Activated naive CD4-positive, alpha-beta T cell treated with anti-CD3 and anti-CD28 coated beads, Interleukin-2, amount 10 ng/mL, durations not matched to agents 7 days and 5 days (primary cell): ENCODE measurements around the gene XPOT.

ENCODE experiments used
- CTCF ChIA-PET: fragments of 350-600 bp; sonication (Branson Sonifier 250); formaldehyde crosslinking; loops from one replicate; lab custom pipeline; 2021; ENCODE audit warnings: antibody characterized with exemption; lab: Charles Lee
- DNase-seq: peaks from one replicate; pipeline ENCODE4 v3.0.0-alpha.2; 2020
- H3K27ac Mint-ChIP-seq: one replicate; pipeline ENCODE4 v1.8.0; 2021; ENCODE audit warnings: mild to moderate bottlenecking, moderate library complexity, mixed read lengths
- H3K27me3 Mint-ChIP-seq: one replicate; pipeline ENCODE4 v1.8.0; 2021; ENCODE audit warnings: mild to moderate bottlenecking, mixed read lengths
- H3K36me3 Mint-ChIP-seq: one replicate; pipeline ENCODE4 v1.8.0; 2021; ENCODE audit warnings: mixed read lengths
- H3K4me1 Mint-ChIP-seq: one replicate; pipeline ENCODE4 v1.8.0; 2021; ENCODE audit warnings: mixed read lengths
- H3K4me3 Mint-ChIP-seq: one replicate; pipeline ENCODE4 v1.8.0; 2021; ENCODE audit warnings: mild to moderate bottlenecking, moderate library complexity, mixed read lengths
- H3K9me3 Mint-ChIP-seq: one replicate; pipeline ENCODE4 v1.8.0; 2021; ENCODE audit warnings: mixed read lengths

The XPOT gene

DNA sequence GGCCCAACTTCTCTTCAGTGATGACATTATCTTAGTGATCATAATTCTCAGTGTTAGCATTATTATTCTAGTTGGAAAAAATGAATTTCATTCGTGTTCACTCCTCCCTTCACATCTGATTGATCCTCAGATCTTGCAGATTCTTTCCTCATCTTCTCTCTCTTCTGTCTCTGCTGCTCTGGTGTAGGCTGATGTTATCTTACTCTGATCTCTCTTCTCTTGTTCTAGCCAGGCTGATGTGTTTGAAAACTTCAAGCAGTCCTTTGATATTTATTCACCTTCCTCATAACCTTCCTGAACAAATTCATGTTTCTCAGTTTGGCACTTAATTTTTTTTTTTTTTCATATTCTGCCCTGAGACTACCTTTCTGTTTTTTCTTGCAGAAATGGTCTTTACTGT is 42.1 kb downstream of the XPOT start:
- Mint-ChIP-seq H3K4me3 (no peak overlapping the region), H3K36me3 (peaks cover 41% of the 10 kb centered on the region), H3K4me1 (peaks cover 21% of the 10 kb centered on the region), H3K27me3 (no peaks in the 10 kb centered on the region), H3K9me3 (no peaks in the 10 kb centered on the region), H3K27ac (peak overlapping the region; percentile 17)
- CTCF ChIA-PET = no interaction called here
- no peak for DNase-seq

DNA sequence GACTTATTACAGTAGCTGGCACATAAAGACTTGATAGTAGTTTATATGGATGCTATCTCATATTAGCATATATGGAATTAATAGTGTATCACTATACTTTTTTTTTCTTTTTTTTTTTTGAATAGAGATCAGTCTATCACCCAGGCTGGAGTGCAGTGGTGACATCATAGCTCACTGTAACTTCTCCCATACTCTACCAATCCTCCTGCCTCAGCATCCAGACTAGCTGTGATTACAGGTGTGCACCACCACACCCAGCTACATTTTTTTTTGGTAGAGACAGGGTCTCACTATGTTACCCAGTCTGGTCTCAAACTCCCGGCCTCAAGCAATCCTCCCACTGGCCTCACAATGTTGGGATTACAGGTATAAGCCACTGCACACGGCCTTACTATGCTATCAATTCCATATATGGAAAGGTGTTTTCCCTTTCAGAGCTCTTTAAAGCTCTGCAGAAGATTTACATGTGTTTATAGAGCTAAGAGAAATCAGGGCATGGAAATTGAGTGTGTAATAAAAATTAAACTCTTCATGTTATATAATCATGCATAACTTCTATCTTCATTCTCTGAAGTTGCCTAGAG is 46.0 kb downstream of the XPOT start:
- H3K27ac Mint-ChIP-seq = no peak overlapping the region
- no peak for DNase-seq
- peaks cover 24% of the 10 kb centered on the region for H3K36me3 Mint-ChIP-seq
- peaks cover 41% of the 10 kb centered on the region for H3K4me1 Mint-ChIP-seq
- peak overlapping the region; percentile 36 for H3K4me3 Mint-ChIP-seq
- CTCF ChIA-PET = interaction anchor here (1.4 kb wide), 1 partner anchor 17 kb away, joined by 3 read pairs; no protein-coding TSS in a partner anchor
- no peaks in the 10 kb centered on the region for H3K27me3 Mint-ChIP-seq
- H3K9me3 Mint-ChIP-seq = no peaks in the 10 kb centered on the region

DNA sequence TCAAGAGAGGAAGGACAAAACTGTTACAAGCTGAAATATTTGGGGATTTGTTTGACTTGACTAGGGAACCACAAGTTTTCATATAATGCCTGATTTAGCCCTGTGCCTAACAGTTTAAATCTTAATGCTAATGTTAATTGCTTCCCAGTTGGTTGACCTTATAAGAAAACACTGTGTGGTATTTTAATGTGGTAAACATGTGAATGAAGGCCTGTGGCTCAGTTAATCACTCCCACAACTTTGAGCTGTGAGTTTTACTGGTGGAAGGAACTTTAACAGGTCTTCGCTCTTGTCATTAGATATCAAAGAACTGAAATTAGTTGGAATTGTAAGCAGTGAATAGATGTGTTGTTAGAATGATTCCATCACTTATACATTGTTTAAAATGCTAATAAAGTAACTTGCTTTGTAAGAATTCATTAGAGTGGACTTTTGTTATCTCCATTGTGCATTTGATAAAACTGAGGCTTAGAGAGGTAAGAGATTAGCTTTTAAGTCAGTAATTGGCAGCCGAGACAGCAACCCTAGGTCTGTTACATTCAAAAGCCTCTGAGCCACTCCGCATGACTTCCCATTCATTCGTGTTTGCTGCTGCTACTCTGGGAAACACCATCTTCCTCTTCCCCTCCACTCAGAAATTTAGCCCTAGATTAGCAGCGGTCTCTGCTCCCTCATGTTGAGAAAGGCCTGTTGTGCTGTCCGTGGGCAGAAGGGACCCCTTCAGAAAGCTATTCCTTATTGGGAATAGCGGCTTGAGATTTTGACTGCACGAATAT is 46.7 kb downstream of the XPOT start:
- no peaks in the 10 kb centered on the region for H3K27me3 Mint-ChIP-seq
- CTCF ChIA-PET = interaction anchor here (1.4 kb wide), 1 partner anchor 17 kb away, joined by 3 read pairs; no protein-coding TSS in a partner anchor
- no peaks in the 10 kb centered on the region for H3K9me3 Mint-ChIP-seq
- peaks cover 25% of the 10 kb centered on the region for H3K36me3 Mint-ChIP-seq
- peak overlapping the region; percentile 89 for H3K4me3 Mint-ChIP-seq
- H3K4me1 Mint-ChIP-seq = peaks cover 48% of the 10 kb centered on the region
- peak overlapping the region; percentile 87 for H3K27ac Mint-ChIP-seq
- DNase-seq = no peak

DNA sequence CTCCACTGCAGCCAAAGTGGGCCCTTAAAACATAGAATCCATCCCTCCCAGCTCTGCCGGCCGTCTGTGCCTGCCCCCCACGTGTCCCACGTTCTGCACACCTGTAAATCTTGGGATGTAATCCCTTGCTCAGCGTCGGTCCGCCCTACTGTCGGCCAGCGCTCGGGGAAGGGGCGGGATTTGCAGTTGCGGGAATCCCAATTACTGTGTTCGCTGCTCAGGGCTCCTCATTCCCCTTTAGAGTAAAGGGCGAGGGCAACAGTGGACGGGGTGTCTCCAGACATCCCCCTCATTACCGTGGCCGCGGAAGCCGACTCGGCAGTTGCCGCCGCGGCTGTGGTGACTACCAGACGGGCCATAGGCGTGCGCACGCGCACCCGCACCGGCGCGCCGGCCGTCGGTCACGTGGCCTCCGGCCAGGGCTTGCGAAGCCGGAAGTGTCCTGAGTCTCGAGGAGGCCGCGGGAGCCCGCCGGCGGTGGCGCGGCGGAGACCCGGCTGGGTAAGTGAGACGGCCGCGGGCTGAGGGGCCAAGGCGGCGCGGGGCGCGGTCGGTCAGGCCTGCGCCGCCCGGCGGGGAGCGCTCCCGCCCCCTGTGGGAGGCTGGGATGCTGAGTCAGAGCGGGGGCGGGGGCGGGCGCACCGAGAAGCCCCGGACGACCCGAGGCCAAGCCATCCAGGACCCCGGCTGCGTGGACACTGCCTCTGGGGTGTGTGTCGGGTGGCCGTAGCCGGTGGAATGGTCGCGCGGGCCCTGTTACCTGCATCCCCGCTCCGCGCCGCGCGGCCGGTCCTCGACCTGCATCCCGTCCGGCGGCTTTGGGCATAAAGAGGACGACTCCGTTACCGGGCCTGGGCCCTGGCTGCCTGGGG is 47.7 kb downstream of the XPOT start, which contains the start of gene TBK1:
Gene TBK1 (plus strand): TSS at position 434 of the 872 bp plus-strand sequence. CDS start 3,751 bp downstream, outside the sequence.
- CTCF ChIA-PET = interaction anchor here (1.4 kb wide), 1 partner anchor 16 kb away, joined by 3 read pairs; no protein-coding TSS in a partner anchor
- H3K27ac Mint-ChIP-seq = peak within 1 kb of the TSS; percentile 89
- no peaks in the 10 kb centered on the region for H3K9me3 Mint-ChIP-seq
- peaks cover 24% of the 10 kb centered on the region for H3K36me3 Mint-ChIP-seq
- H3K4me3 Mint-ChIP-seq = peak within 1 kb of the TSS; percentile 89
- no peaks in the 10 kb centered on the region for H3K27me3 Mint-ChIP-seq
- peak; percentile 75 for DNase-seq
- H3K4me1 Mint-ChIP-seq = peaks cover 50% of the 10 kb centered on the region

DNA sequence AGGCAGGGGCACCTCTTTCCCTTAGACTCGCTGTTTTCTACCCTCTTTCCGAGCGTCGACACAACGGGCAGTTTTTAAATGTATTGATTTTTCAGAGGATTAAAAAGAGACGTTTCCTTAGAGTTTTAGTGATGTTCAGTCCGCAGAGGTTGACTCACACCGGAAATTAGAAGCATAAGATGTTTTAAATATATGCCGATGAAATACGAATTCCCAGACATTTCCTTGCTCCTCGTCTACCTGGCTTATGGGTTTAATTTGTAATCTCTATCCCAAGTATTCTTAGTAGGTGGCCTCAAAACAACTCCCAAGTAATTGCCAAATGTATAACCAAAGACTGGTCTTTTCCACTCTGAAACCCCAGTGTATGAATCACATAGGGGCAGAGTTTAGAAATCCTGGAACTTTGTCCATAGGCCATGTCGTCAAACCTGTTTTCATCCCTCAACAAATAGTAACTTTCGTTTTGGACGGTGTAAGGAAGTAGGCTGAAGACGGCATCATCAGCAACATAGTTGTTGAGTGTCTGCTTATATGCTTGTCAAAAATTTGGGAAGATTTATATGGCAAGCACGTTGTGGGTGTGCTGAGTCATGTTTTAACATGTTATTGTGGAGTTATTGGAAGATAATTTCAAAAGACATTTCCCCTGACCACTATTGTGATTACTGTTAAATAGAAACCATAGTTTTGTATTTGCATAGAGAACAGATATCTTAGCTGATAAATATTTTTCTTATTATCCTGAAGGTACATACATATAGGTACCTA is 48.6 kb downstream of the XPOT start:
- peaks cover 58% of the 10 kb centered on the region for H3K4me1 Mint-ChIP-seq
- no peaks in the 10 kb centered on the region for H3K9me3 Mint-ChIP-seq
- peak overlapping the region; percentile 89 for H3K27ac Mint-ChIP-seq
- H3K4me3 Mint-ChIP-seq = peak overlapping the region; percentile 89
- CTCF ChIA-PET = no interaction called here
- DNase-seq = no peak
- no peaks in the 10 kb centered on the region for H3K27me3 Mint-ChIP-seq
- peaks cover 24% of the 10 kb centered on the region for H3K36me3 Mint-ChIP-seq

DNA sequence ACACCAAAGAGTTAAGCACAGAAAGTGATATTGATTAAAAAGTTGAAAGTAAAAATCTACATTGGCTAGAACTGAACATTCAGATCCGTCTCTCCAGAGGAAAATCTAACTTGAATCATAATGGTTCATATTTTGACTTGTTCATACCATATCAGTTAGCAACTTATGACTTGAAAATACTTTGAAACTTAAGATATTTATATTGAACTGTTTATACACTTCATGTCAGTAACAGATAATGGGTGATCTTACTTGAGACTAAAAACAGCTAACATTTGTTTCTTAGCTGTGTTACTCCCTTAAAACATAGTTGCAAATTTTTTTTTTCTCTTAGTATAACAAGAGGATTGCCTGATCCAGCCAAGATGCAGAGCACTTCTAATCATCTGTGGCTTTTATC is 51.3 kb downstream of the XPOT start:
- H3K4me3 Mint-ChIP-seq = no peak overlapping the region
- peaks cover 24% of the 10 kb centered on the region for H3K36me3 Mint-ChIP-seq
- CTCF ChIA-PET = interaction anchor here (1.3 kb wide), 1 partner anchor 14 kb away, joined by 3 read pairs; no protein-coding TSS in a partner anchor
- peaks cover 71% of the 10 kb centered on the region for H3K4me1 Mint-ChIP-seq
- H3K27me3 Mint-ChIP-seq = no peaks in the 10 kb centered on the region
- DNase-seq = no peak
- no peaks in the 10 kb centered on the region for H3K9me3 Mint-ChIP-seq
- peak overlapping the region; percentile 74 for H3K27ac Mint-ChIP-seq

DNA sequence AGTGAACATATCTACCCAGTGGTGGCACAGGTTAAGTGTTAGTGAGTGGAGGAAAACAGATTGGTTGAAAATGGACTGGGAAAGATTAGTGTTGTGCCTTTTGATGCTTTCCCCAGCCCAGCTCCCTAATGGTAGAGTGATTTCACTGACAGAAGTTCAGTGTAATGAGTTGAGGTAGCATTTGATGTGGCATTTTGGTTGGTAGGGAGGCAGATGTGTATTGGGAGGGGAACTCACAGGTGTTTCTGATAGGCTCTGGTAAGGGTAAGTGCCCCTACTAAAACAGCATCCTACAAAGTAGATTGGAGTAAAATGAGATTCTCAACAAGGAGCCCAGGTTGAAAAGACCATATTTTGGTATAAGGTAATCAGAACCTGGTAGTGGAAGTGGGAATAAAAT is 51.9 kb downstream of the XPOT start:
- Mint-ChIP-seq H3K36me3 (peaks cover 26% of the 10 kb centered on the region), H3K27ac (peak overlapping the region; percentile 74), H3K4me3 (no peak overlapping the region), H3K9me3 (no peaks in the 10 kb centered on the region), H3K27me3 (no peaks in the 10 kb centered on the region), H3K4me1 (peaks cover 66% of the 10 kb centered on the region)
- CTCF ChIA-PET = interaction anchor here (1.3 kb wide), 1 partner anchor 13 kb away, joined by 3 read pairs; no protein-coding TSS in a partner anchor
- DNase-seq = no peak

DNA sequence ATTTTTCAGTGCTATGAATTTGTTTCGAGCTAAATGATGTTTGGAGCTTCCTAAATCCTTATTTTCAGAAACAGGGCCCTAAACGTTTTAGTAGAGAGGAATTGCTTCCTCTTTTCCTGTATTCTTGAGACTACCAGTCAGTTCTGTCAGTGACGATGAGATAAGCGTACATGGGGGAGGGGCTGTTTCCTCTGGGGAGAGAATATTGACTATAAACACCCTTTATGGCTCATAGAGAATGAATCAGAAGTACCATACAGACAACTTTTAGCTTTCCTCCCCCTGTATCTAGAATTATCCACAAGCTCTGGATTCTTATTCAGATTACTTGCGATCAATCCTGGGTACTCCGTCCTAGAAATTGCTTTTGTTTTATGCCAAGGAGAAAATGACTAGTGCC is 52.8 kb downstream of the XPOT start:
- peaks cover 30% of the 10 kb centered on the region for H3K36me3 Mint-ChIP-seq
- peaks cover 59% of the 10 kb centered on the region for H3K4me1 Mint-ChIP-seq
- H3K27me3 Mint-ChIP-seq = no peaks in the 10 kb centered on the region

DNA sequence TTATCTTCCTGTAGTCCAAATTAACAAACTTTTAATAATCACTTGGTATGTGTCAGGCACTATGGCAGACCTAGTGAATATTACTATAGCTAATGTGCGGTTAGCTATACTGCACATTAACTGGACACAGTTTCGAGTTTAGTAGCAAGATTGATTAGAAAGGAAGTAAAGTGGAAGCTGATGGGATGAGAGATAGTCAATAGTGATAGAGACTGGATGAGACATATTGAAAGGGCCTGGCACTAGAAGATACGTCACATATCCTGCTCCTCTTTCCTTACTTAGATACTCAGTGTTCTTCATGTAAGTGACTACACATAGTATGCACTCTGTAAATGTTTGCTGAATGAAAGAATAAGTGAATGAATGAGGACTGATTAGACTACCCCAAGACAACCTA is 53.3 kb downstream of the XPOT start:
- DNase-seq = no peak
- H3K4me3 Mint-ChIP-seq = no peak overlapping the region

More for the DNA sequence above, 52.8 kb downstream of the XPOT start:
- Mint-ChIP-seq H3K9me3 (no peaks in the 10 kb centered on the region), H3K27ac (no peak overlapping the region), H3K4me3 (no peak overlapping the region)
- peak; percentile 28 for DNase-seq
- CTCF ChIA-PET = interaction anchor here (0.9 kb wide), 1 partner anchor 241 kb away, joined by 4 read pairs; no protein-coding TSS in a partner anchor

DNA sequence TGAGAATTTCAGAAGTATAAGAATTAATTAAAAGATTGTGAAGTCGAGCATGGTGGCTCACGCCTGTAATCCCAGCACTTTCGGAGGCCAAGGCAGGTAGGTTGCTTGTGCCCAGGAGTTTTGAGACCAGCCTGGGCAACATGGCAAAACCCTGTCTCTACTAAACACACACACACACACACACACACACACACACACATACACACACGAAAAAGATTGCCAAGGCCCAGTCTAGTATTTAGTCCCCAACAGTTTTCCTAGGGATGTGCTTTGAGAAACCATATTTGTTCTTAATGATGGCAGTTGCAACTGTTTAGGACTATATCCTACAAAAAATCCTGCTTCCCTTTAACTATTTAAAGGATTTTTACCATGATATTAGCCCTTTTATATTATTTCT is 53.7 kb downstream of the XPOT start:
- Mint-ChIP-seq H3K4me3 (no peak overlapping the region), H3K27me3 (no peaks in the 10 kb centered on the region), H3K36me3 (peaks cover 33% of the 10 kb centered on the region), H3K4me1 (peaks cover 55% of the 10 kb centered on the region), H3K9me3 (no peaks in the 10 kb centered on the region), H3K27ac (peak overlapping the region; percentile 60)
- CTCF ChIA-PET = interaction anchor here (0.9 kb wide), 1 partner anchor 240 kb away, joined by 4 read pairs; no protein-coding TSS in a partner anchor
- DNase-seq = no peak

More for the DNA sequence above, 53.3 kb downstream of the XPOT start:
- Mint-ChIP-seq H3K36me3 (peaks cover 31% of the 10 kb centered on the region), H3K9me3 (no peaks in the 10 kb centered on the region), H3K27ac (peak overlapping the region; percentile 60), H3K27me3 (no peaks in the 10 kb centered on the region), H3K4me1 (peaks cover 59% of the 10 kb centered on the region)
- CTCF ChIA-PET = interaction anchor here (0.9 kb wide), 1 partner anchor 241 kb away, joined by 4 read pairs; no protein-coding TSS in a partner anchor

DNA sequence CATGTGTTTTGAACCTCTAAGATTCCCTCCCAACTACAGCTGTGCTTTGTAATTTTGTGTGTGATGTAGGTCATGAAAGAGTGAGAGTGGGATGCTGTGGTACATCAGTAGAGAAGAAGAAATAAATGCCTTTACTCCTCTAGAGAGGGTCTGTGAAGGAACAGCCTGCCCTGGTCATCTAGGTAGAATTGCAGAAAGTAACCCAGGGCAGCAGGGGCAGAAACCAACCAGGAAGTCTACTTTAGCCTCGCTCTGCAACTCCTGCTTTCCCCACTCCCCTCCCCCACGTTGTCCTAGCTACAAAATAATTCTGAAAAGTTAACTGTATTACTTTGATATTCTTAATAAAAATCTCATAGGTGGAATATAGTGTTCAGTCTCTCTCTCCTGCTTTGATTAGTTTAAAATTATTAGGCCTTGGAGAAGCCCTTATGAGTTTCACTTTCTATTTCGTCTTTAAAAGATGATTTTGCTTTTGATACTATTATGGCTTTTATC is 55.3 kb downstream of the XPOT start:
- peak; percentile 28 for DNase-seq
- CTCF ChIA-PET = no interaction called here
- Mint-ChIP-seq H3K4me3 (peak overlapping the region; percentile 71), H3K27ac (peak overlapping the region; percentile 86), H3K36me3 (peaks cover 41% of the 10 kb centered on the region), H3K4me1 (peaks cover 43% of the 10 kb centered on the region), H3K27me3 (no peaks in the 10 kb centered on the region), H3K9me3 (no peaks in the 10 kb centered on the region)

DNA sequence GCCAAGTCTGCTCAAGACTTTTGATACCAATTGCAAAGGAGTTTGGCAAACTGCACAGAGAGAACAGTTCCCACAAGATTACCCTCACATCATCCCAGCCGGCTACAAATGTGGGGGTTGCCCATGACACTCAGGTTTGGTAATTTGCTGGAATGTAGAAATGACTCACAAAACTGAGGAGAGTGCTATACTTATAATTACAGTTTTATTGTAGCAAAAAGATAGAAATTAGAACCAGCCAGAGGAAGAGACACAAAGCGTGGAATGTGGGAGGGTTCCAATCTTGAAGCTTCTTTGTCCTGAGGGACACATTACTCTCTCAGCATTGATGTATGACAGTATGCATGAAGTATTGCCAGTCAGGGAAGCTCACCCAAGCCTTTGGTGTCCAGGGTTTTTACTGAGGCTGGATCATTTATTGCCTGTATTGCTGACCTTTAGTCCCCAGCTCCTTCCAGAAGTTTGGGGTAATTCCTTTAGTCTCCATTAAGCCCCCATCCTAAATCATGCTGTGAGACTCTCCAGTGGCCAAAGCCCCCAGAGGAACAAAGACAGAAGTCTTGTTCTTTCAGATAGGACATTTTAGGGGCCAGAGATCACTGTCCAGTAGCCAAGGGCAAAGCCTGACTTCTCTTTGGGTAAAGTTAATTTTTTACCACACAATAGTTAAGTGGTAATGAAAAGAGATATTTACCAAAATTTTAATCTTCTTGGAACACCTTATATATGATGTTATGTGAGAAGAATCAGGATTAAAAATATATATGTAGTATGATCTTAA is 57.6 kb downstream of the XPOT start:
- Mint-ChIP-seq H3K36me3 (peaks cover 48% of the 10 kb centered on the region), H3K4me3 (no peak overlapping the region), H3K27me3 (no peaks in the 10 kb centered on the region), H3K9me3 (no peaks in the 10 kb centered on the region), H3K4me1 (peaks cover 27% of the 10 kb centered on the region), H3K27ac (no peak overlapping the region)
- CTCF ChIA-PET = no interaction called here
- DNase-seq = no peak
